K562 (cell line): ENCODE data around the gene PAX8.

Source experiments
- ESRRB ChIP-seq: fragments of 250-450 bp; sonication (Bioruptor Pico); IDR thresholded peaks from 2 replicates; pipeline ENCODE4 v1.5.0; 2020; ENCODE audit warnings: mild to moderate bottlenecking, moderate library complexity, borderline replicate concordance
- MYC ChIP-seq, 2 experiments: fragments of 250-450 bp in 1 of 2; sonication (Bioruptor Pico) in 1 of 2; IDR thresholded peaks; 2 replicates each; pipeline versions ENCODE4 v1.5.1 to v1.6.1; 2012 to 2021; ENCODE audit warnings: low read depth in 2 of 2, borderline replicate concordance in 1 of 2, improper control_type of control experiment in 1 of 2, low read length in 1 of 2, mild to moderate bottlenecking in 1 of 2, moderate library complexity in 1 of 2
- NFE2 ChIP-seq: IDR thresholded peaks from 2 replicates; pipeline ENCODE4 v1.6.1; 2014; ENCODE audit warnings: antibody characterized with exemption, low read depth
- RHOXF2B ChIP-seq: fragments of 250-450 bp; sonication (Bioruptor Pico); conservative IDR thresholded peaks from 2 replicates; pipeline ENCODE4 v1.5.1; 2021

DNA sequence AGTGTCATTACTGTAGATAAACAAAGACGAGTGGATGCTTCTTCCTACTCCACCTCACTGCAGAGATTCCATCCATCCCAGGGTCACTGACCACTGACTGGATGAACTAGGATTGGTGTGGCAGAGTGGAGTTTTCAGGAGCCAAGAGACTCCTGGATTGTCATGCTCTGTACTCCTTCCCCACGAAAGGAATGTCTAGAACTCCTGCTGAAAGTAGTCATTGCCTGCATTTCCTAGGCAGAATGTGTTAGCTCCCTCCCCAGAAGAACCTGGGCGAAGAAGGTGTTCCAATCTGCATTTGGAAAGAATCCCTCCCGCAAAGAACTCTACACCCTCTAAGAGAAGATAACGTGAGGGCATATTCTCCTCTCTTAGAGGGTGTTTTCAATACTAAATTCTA, 6.2 kb downstream of the PAX8 start:
- TF ChIP-seq MYC (IDR thresholded peaks at IDR 0.05; ENCODE audit: low read depth, low read length) (no peak), MYC (CRISPR knock-in tag; IDR thresholded peaks at IDR 0.05; ENCODE audit: borderline replicate concordance, low read depth) (no peak), ESRRB (CRISPR knock-in tag) (no peak), NFE2 (no peak), RHOXF2B (CRISPR knock-in tag) (no peak)
